H1 (cell line): Measurements from ENCODE around the gene LY9. TPM values are rescaled to one million over a fixed set of nuclear protein-coding genes. Genes with fewer than 3 reads are reported as not detected.

Source experiments
- CTCF ChIA-PET: fragments of 300-600 bp; sonication (Branson Sonifier 250); formaldehyde crosslinking; loops from one replicate; lab custom pipeline; 2021; ENCODE audit not compliant: partially characterized antibody; lab: Charles Lee
- POLR2A ChIA-PET: fragments of 300-600 bp; sonication (Branson Sonifier 250); formaldehyde crosslinking; loops from one replicate; lab custom pipeline; 2021; ENCODE audit warnings: inconsistent platforms; ENCODE audit not compliant: partially characterized antibody; lab: Charles Lee
- DNase-seq, 2 experiments: peaks; one replicate each; pipeline versions ENCODE4 v3.0.0 to v3.0.0-alpha.2; 2010 to 2022; ENCODE audit warnings: low spot score in 2 of 2, low read depth in 1 of 2, mixed read lengths in 1 of 2
- FAIRE-seq: peaks from 2 replicates; lab custom pipeline; 2011; peaks lifted over from hg19 to GRCh38; lab: Jason Lieb, UNC
- H2AFZ ChIP-seq: 2 replicates; pipeline ENCODE4 v1.8.1; 2012; ENCODE audit warnings: low read length, inconsistent platforms
- H2AK5ac ChIP-seq: 2 replicates; pipeline ENCODE4 v1.6.1; 2013; ENCODE audit warnings: low read depth, low read length
- H2BK120ac ChIP-seq: replicated peaks from 2 replicates; pipeline ENCODE3; 2013; ENCODE audit warnings: low read depth, low read length, inconsistent platforms
- H2BK12ac ChIP-seq: 2 replicates; pipeline ENCODE4 v1.6.1; 2013; ENCODE audit warnings: low read depth, low read length
- H2BK15ac ChIP-seq: 2 replicates; pipeline ENCODE4 v1.6.1; 2013; ENCODE audit warnings: low read length
- H2BK20ac ChIP-seq: 2 replicates; pipeline ENCODE4 v1.6.1; 2013; ENCODE audit warnings: low read length
- H2BK5ac ChIP-seq: 2 replicates; pipeline ENCODE4 v1.6.1; 2013; ENCODE audit warnings: low read depth, low read length
- H3K14ac ChIP-seq: 2 replicates; pipeline ENCODE4 v1.6.1; 2013; ENCODE audit warnings: inconsistent platforms; ENCODE audit not compliant: insufficient read length
- H3K18ac ChIP-seq: 2 replicates; pipeline ENCODE4 v1.6.1; 2013; ENCODE audit warnings: low read length; ENCODE audit errors: extremely low read depth
- H3K23ac ChIP-seq: 2 replicates; pipeline ENCODE4 v1.6.1; 2013; ENCODE audit warnings: inconsistent platforms; ENCODE audit not compliant: insufficient read length
- H3K23me2 ChIP-seq: 2 replicates; pipeline ENCODE4 v1.6.1; 2013; ENCODE audit warnings: low read depth, low read length
- H3K27ac ChIP-seq: 2 replicates; pipeline ENCODE4 v1.6.1; 2011; ENCODE audit warnings: low read depth, low read length, inconsistent platforms
- H3K27me3 ChIP-seq, 4 experiments: replicated peaks in 1 of 4; 1 replicate in 1 of 4; 2 replicates in 3 of 4; pipeline versions ENCODE4 v1.6.1 to v1.8.1; 2011 to 2013; ENCODE audit warnings: low read length in 3 of 4, mild to moderate bottlenecking in 3 of 4, inconsistent platforms in 2 of 4, mixed read lengths in 2 of 4, moderate library complexity in 1 of 4; ENCODE audit not compliant: control insufficient read depth in 3 of 4, insufficient read depth in 3 of 4; ENCODE audit errors: extremely low read depth in 1 of 4
- H3K36me3 ChIP-seq, 4 experiments: 2 replicates each; pipeline versions ENCODE4 v1.6.1 to v1.8.1; 2011 to 2013; ENCODE audit warnings: mild to moderate bottlenecking in 4 of 4, low read length in 3 of 4, moderate library complexity in 2 of 4, control low read depth in 1 of 4, inconsistent platforms in 1 of 4; ENCODE audit not compliant: insufficient read depth in 4 of 4, control insufficient read depth in 2 of 4
- H3K4ac ChIP-seq: replicated peaks from 2 replicates; pipeline ENCODE3; 2013; ENCODE audit warnings: low read length, low read depth, mixed read lengths, inconsistent platforms; ENCODE audit not compliant: insufficient read length
- H3K4me1 ChIP-seq, 4 experiments: replicated peaks in 1 of 4; 1 replicate in 1 of 4; 2 replicates in 3 of 4; pipeline versions ENCODE4 v1.6.1 to v1.8.1; 2011 to 2013; ENCODE audit warnings: low read length in 3 of 4, inconsistent platforms in 2 of 4, mixed read lengths in 1 of 4; ENCODE audit not compliant: insufficient read depth in 4 of 4, control insufficient read depth in 3 of 4
- H3K4me2 ChIP-seq, 2 experiments: 2 replicates each; pipeline versions ENCODE4 v1.6.1 to v1.8.1; 2011 to 2013; ENCODE audit warnings: low read depth in 2 of 2, low read length in 2 of 2, control low read depth in 1 of 2, inconsistent platforms in 1 of 2, mild to moderate bottlenecking in 1 of 2; ENCODE audit not compliant: insufficient read depth in 1 of 2
- H3K4me3 ChIP-seq, 4 experiments: fragments of 200-600, 300-600 bp in 1 of 4; sonication (generic), shearing (Covaris generic), sonication (Bioruptor Twin) in 1 of 4; 2 replicates each; pipeline versions ENCODE4 v1.5.1 to v1.8.1; 2011 to 2016; ENCODE audit warnings: low read length in 4 of 4, low read depth in 3 of 4, control low read depth in 2 of 4, inconsistent platforms in 2 of 4, mild to moderate bottlenecking in 2 of 4, mixed read lengths in 1 of 4, moderate library complexity in 1 of 4; ENCODE audit not compliant: insufficient read depth in 2 of 4; ENCODE audit errors: extremely low read depth in 1 of 4
- H3K56ac ChIP-seq: replicated peaks from 2 replicates; pipeline ENCODE3; 2013; ENCODE audit warnings: low read depth, mild to moderate bottlenecking, mixed read lengths, low read length, inconsistent platforms; ENCODE audit not compliant: insufficient read length
- H3K79me1 ChIP-seq: 2 replicates; pipeline ENCODE4 v1.6.1; 2013; ENCODE audit warnings: low read depth, low read length, control low read depth
- H3K79me2 ChIP-seq, 2 experiments: 2 replicates each; pipeline versions ENCODE4 v1.6.1 to v1.8.1; 2012 to 2013; ENCODE audit warnings: low read length in 2 of 2, mild to moderate bottlenecking in 2 of 2, inconsistent platforms in 1 of 2; ENCODE audit not compliant: insufficient read depth in 2 of 2, control insufficient read depth in 1 of 2
- H3K9ac ChIP-seq, 4 experiments: replicated peaks in 1 of 4; 1 replicate in 1 of 4; 2 replicates in 3 of 4; pipeline versions ENCODE4 v1.6.1 to v1.8.1; 2011 to 2013; ENCODE audit warnings: low read depth in 3 of 4, low read length in 3 of 4, control low read depth in 2 of 4, mild to moderate bottlenecking in 2 of 4, moderate library complexity in 2 of 4, inconsistent platforms in 1 of 4; ENCODE audit errors: extremely low read depth in 1 of 4
- H3K9me3 ChIP-seq, 2 experiments: 2 replicates each; pipeline versions ENCODE4 v1.6.1 to v1.8.1; 2012 to 2013; ENCODE audit warnings: mild to moderate bottlenecking in 2 of 2, moderate library complexity in 2 of 2, control low read depth in 1 of 2, inconsistent platforms in 1 of 2, low read depth in 1 of 2, low read length in 1 of 2, mixed read lengths in 1 of 2; ENCODE audit not compliant: insufficient read depth in 2 of 2
- H4K20me1 ChIP-seq, 2 experiments: replicated peaks in 1 of 2; 2 replicates each; pipeline versions ENCODE3 to v1.8.1; 2011 to 2013; ENCODE audit warnings: inconsistent platforms in 2 of 2, low read length in 2 of 2, mild to moderate bottlenecking in 1 of 2; ENCODE audit not compliant: insufficient read depth in 2 of 2, control insufficient read depth in 1 of 2
- H4K5ac ChIP-seq: 2 replicates; pipeline ENCODE4 v1.6.1; 2013; ENCODE audit warnings: low read length, low read depth, mixed read lengths, inconsistent platforms; ENCODE audit not compliant: insufficient read length
- H4K8ac ChIP-seq: 2 replicates; pipeline ENCODE4 v1.8.0; 2013; ENCODE audit warnings: mild to moderate bottlenecking, moderate library complexity, low read length, inconsistent platforms; ENCODE audit not compliant: insufficient read depth; ENCODE audit errors: extremely low read depth
- H4K91ac ChIP-seq: replicated peaks from 2 replicates; pipeline ENCODE3; 2013; ENCODE audit warnings: low read length, mixed read lengths, inconsistent platforms; ENCODE audit not compliant: insufficient read length
- BRCA1 ChIP-seq: IDR thresholded peaks from 2 replicates; pipeline ENCODE4 v1.6.1; 2012; ENCODE audit warnings: low read depth, low read length, improper control_type of control experiment
- CEBPB ChIP-seq: IDR thresholded peaks from 2 replicates; pipeline ENCODE4 v1.6.1; 2012; ENCODE audit warnings: low read depth, low read length
- RNF2 ChIP-seq: fragments of 200-900, 300-1000 bp; sonication (generic); IDR thresholded peaks from 2 replicates; pipeline ENCODE4 v1.7.1; 2016; ENCODE audit warnings: borderline replicate concordance, low read depth, mild to moderate bottlenecking, antibody characterized with exemption, low read length; ENCODE audit not compliant: poor library complexity, severe bottlenecking; ENCODE audit errors: missing control alignments
- RXRA ChIP-seq: IDR thresholded peaks from 2 replicates; pipeline ENCODE4 v1.6.1; 2011; ENCODE audit warnings: low read depth, mild to moderate bottlenecking, low read length, moderate library complexity; ENCODE audit not compliant: insufficient read depth
- SP1 ChIP-seq: IDR thresholded peaks from 2 replicates; pipeline ENCODE4 v1.6.1; 2011; ENCODE audit warnings: low read depth, low read length
- SP2 ChIP-seq: IDR thresholded peaks from 2 replicates; pipeline ENCODE4 v1.6.1; 2012; ENCODE audit warnings: mild to moderate bottlenecking, low read length, inconsistent platforms
- whole genome bisulfite sequencing, 2 experiments: shearing (Covaris generic) in 1 of 2; methylation state at CpG; one replicate each; pipeline versions ENCODE4 v1.1.6 to v1.1.7; 2013 to 2015; ENCODE audit warnings: low lambda C conversion rate in 2 of 2, mixed read lengths in 2 of 2, inconsistent platforms in 1 of 2, low coverage in 1 of 2, missing lambda C conversion rate in 1 of 2; ENCODE audit not compliant: insufficient replicate concordance in 2 of 2, insufficient coverage in 1 of 2, insufficient read length in 1 of 2; ENCODE audit errors: extremely low coverage in 1 of 2, missing lambda C conversion rate in 1 of 2; 5-methylcytosine and 5-hydroxymethylcytosine counted together
- polyA plus RNA-seq, 7 experiments: library from polyadenylated mRNA; depleted of rRNA in 3 of 7; stranded (reverse) in 5 of 7; unstranded in 2 of 7; fragments of >200 nt in 5 of 7; fragments of 200-250 nt in 2 of 7; gene quantifications; 1 replicate in 5 of 7; 2 replicates in 1 of 7; 4 replicates in 1 of 7; pipeline versions ENCODE4 v1.2.1 to v1.2.3, GENCODE V29; 2011 to 2013; ENCODE audit warnings: missing spikeins in 2 of 7, mixed read lengths in 2 of 7
- total RNA-seq: library from RNA; stranded (reverse); fragmentation: NEBNext Ultra II Directional; extraction: Animal tissue kit (Norgen Biotek cat#: 25700); gene quantifications from 2 replicates; pipeline ENCODE4 v1.2.1, GENCODE V29; 2021

LY9 gene
- total and polyA plus RNA-seq, 2 of the 8 experiments (the other 6 are each of a cell fraction or from before 2014, with no cell fraction given), result not detected

DNA sequence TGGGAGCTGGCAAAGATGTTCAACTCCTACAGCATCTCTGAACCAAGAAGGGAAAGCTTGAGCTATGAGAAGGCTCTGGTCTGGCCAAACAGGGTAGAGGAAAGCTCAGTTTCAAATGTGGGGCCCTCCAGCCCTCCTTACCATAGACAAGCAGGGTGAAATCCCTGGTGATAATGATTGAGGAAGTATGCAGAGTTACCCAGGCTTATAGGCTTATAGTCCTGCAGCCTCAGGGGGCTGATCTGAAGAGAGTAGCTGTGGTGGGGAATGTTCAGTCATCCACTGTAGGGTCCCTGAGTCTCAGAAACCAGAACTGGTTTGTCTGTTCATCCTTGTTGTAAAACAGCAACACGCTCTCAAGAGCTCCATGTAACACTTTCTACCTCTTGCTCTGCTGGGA is 19.8 kb upstream of the LY9 start:
- POLR2A ChIA-PET, result no interaction called here
- Histone ChIP-seq H4K5ac (no peak overlapping the region), H3K4me2 (no peak overlapping the region), H2BK20ac (no peak overlapping the region), H3K4me1 (no peaks in the 10 kb centered on the region), H2BK5ac (no peak overlapping the region), H3K27ac (no peak overlapping the region), H3K9me3 (no peaks in the 10 kb centered on the region; a peak in 1 of 4 replicates), H4K20me1 (no peaks in the 10 kb centered on the region), H3K79me2 (no peaks in the 10 kb centered on the region), H3K36me3 (no peaks in the 10 kb centered on the region), H2BK12ac (no peak overlapping the region), H4K91ac (no peak overlapping the region), H4K8ac (no peak overlapping the region), H3K27me3 (no peaks in the 10 kb centered on the region), H3K4ac (no peak overlapping the region), H3K4me3 (no peak overlapping the region), H2AK5ac (no peak overlapping the region), H3K56ac (no peak overlapping the region), H3K18ac (no peak overlapping the region), H3K79me1 (no peaks in the 10 kb centered on the region), H3K23ac (no peak overlapping the region), H2BK120ac (no peak overlapping the region), H3K23me2 (no peaks in the 10 kb centered on the region), H2BK15ac (no peak overlapping the region), H3K9ac (no peak overlapping the region), H2AFZ (no peak overlapping the region), H3K14ac (no peak overlapping the region)
- CTCF ChIA-PET, result interaction anchor here (0.6 to 8.2 kb wide), 29 partner anchors 10 to 673 kb away, joined by 3 to 141 read pairs (median 9); partner anchors contain the start of genes ITLN2 and LY9
- DNase-seq (no peak), FAIRE-seq (no peak)
- WGBS, 2 experiments, result 92% methylated on average over 1 of the region's 1 CpG; no CpG with 5 or more reads in 1 of the 2 experiments
- TF ChIP-seq SP1 (no peak), SP2 (no peak), RNF2 (no peak), CEBPB (no peak), BRCA1 (no peak), RXRA (no peak)
